Caco-2 (cell line): ENCODE measurements around the gene ATPAF1. TPM values are rescaled to one million over a fixed set of nuclear protein-coding genes. Genes with fewer than 3 reads are reported as not detected.
A peak's percentile ranks its signal among the peaks of the same experiment; 100 is the strongest.

Source experiments
- BruUV-seq: library from RNA; stranded (reverse); fragments of 400-500 nt; replicated peaks from 2 replicates; lab custom pipeline; 2021; lab: Mats Ljungman, UMichigan
- CTCF ChIA-PET: fragments of 300-600 bp; sonication (Branson Sonifier 250); formaldehyde crosslinking; loops from one replicate; lab custom pipeline; 2022; ENCODE audit warnings: antibody characterized with exemption; lab: Charles Lee
- POLR2A ChIA-PET: fragments of 300-600 bp; sonication (Branson Sonifier 250); formaldehyde crosslinking; loops from one replicate; lab custom pipeline; 2022; ENCODE audit warnings: antibody characterized with exemption; lab: Charles Lee
- DNase-seq, 2 experiments: peaks; one replicate each; pipeline versions ENCODE4 v3.0.0 to v3.0.0-alpha.2; 2020 to 2022
- H3K27me3 ChIP-seq: replicated peaks from 2 replicates; pipeline ENCODE4 v1.6.0; 2011; ENCODE audit warnings: low read length; ENCODE audit not compliant: control insufficient read depth, insufficient read depth
- H3K36me3 ChIP-seq: 2 replicates; pipeline ENCODE4 v1.5.1; 2011; ENCODE audit warnings: low read length; ENCODE audit not compliant: control insufficient read depth, insufficient read depth
- H3K4me1 ChIP-seq: fragments of 250-450 bp; sonication (Bioruptor Pico); 2 replicates; pipeline ENCODE4 v1.5.1; 2020; ENCODE audit warnings: mild to moderate bottlenecking
- H3K4me3 ChIP-seq: 2 replicates; pipeline ENCODE4 v1.5.1; 2011; ENCODE audit warnings: low read depth, mild to moderate bottlenecking, control low read depth, low read length
- H3K9me3 ChIP-seq: fragments of 250-450 bp; sonication (Bioruptor Pico); 2 replicates; pipeline ENCODE4 v1.5.1; 2020; ENCODE audit warnings: mild to moderate bottlenecking, moderate library complexity
- H3K27ac Mint-ChIP-seq: one replicate; pipeline ENCODE4 v1.8.0; 2022; ENCODE audit warnings: mixed read lengths; ENCODE audit not compliant: unreplicated experiment
- H3K27me3 Mint-ChIP-seq: one replicate; pipeline ENCODE4 v1.8.0; 2022; ENCODE audit warnings: mixed read lengths; ENCODE audit not compliant: insufficient read depth, unreplicated experiment
- H3K36me3 Mint-ChIP-seq: one replicate; pipeline ENCODE4 v1.8.0; 2022; ENCODE audit warnings: mild to moderate bottlenecking, mixed read lengths; ENCODE audit not compliant: insufficient read depth, unreplicated experiment
- H3K4me1 Mint-ChIP-seq: one replicate; pipeline ENCODE4 v1.8.0; 2022; ENCODE audit warnings: low read depth, mixed read lengths; ENCODE audit not compliant: unreplicated experiment
- H3K4me3 Mint-ChIP-seq: one replicate; pipeline ENCODE4 v1.8.0; 2022; ENCODE audit warnings: mild to moderate bottlenecking, moderate library complexity, mixed read lengths; ENCODE audit not compliant: unreplicated experiment
- H3K9me3 Mint-ChIP-seq: one replicate; pipeline ENCODE4 v1.8.0; 2022; ENCODE audit warnings: mixed read lengths; ENCODE audit not compliant: unreplicated experiment
- intact Hi-C: fragments of 100-400 bp; cut with micrococcal nuclease; formaldehyde crosslinking; loops from one replicate; pipeline ENCODE4 v1.10.0; 2022; ENCODE audit not compliant: unreplicated experiment
- total RNA-seq: library from RNA; stranded (reverse); gene quantifications from 2 replicates; pipeline ENCODE4 v1.2.3, GENCODE V29; 2022
- TF ChIP-seq, protein P1 (sequence below), 2 experiments: fragments of 200-600 bp in 1 of 2; IDR thresholded peaks; 1 replicate in 1 of 2; 2 replicates in 1 of 2; pipeline versions ENCODE4 v1.5.1 to v1.8.0; 2011 to 2022; ENCODE audit warnings: antibody characterized with exemption in 1 of 2, control low read depth in 1 of 2, inconsistent platforms in 1 of 2, low read depth in 1 of 2, low read length in 1 of 2, mild to moderate bottlenecking in 1 of 2, moderate library complexity in 1 of 2; ENCODE audit not compliant: insufficient read depth in 1 of 2, severe bottlenecking in 1 of 2, unreplicated experiment in 1 of 2

ATPAF1 gene
- total RNA-seq, 1 experiment from 2014 or later = 31.7 TPM

DNA sequence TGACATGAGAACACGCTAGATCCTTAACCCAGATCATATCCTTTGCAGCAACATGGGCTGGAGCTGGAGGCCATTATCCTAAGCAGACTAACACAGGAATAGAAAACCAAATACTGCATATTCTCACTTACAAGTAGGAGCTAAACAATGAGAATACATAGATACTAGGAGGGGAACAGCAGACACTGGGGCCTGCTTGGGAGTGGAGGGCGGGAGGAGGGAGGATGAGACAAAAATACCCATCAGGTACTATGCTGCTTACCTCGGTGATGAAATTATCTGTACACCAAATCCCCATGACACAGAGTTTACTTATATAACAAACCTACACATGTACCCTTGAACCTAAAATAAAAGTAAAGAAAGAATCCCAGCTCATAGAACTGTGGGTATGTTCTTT lies 50.3 kb downstream of the ATPAF1 start:
- Mint-ChIP-seq H3K9me3 (no peaks in the 10 kb centered on the region), H3K27me3 (no peaks in the 10 kb centered on the region), H3K4me1 (peaks cover 13% of the 10 kb centered on the region), H3K4me3 (peak overlapping the region; percentile 87), H3K36me3 (peaks cover 6% of the 10 kb centered on the region), H3K27ac (no peak overlapping the region)
- POLR2A ChIA-PET = no interaction called here
- Histone ChIP-seq H3K4me1 (no peaks in the 10 kb centered on the region; the same call in 1 of the 2 replicates), H3K4me3 (no peak overlapping the region), H3K27me3 (no peaks in the 10 kb centered on the region), H3K36me3 (no peaks in the 10 kb centered on the region), H3K9me3 (no peaks in the 10 kb centered on the region)
- intact Hi-C loops = no loop called here
- no peak for DNase-seq
- CTCF ChIA-PET = no interaction called here
- TF ChIP-seq, protein P1, sequence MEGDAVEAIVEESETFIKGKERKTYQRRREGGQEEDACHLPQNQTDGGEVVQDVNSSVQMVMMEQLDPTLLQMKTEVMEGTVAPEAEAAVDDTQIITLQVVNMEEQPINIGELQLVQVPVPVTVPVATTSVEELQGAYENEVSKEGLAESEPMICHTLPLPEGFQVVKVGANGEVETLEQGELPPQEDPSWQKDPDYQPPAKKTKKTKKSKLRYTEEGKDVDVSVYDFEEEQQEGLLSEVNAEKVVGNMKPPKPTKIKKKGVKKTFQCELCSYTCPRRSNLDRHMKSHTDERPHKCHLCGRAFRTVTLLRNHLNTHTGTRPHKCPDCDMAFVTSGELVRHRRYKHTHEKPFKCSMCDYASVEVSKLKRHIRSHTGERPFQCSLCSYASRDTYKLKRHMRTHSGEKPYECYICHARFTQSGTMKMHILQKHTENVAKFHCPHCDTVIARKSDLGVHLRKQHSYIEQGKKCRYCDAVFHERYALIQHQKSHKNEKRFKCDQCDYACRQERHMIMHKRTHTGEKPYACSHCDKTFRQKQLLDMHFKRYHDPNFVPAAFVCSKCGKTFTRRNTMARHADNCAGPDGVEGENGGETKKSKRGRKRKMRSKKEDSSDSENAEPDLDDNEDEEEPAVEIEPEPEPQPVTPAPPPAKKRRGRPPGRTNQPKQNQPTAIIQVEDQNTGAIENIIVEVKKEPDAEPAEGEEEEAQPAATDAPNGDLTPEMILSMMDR (IDR thresholded peaks at IDR 0.05; ENCODE audit: insufficient read depth in 1 of 2, low read depth in 1 of 2, low read length in 1 of 2, severe bottlenecking in 1 of 2, unreplicated experiment in 1 of 2) = no peak
- BruUV-seq = no TSS peak

DNA sequence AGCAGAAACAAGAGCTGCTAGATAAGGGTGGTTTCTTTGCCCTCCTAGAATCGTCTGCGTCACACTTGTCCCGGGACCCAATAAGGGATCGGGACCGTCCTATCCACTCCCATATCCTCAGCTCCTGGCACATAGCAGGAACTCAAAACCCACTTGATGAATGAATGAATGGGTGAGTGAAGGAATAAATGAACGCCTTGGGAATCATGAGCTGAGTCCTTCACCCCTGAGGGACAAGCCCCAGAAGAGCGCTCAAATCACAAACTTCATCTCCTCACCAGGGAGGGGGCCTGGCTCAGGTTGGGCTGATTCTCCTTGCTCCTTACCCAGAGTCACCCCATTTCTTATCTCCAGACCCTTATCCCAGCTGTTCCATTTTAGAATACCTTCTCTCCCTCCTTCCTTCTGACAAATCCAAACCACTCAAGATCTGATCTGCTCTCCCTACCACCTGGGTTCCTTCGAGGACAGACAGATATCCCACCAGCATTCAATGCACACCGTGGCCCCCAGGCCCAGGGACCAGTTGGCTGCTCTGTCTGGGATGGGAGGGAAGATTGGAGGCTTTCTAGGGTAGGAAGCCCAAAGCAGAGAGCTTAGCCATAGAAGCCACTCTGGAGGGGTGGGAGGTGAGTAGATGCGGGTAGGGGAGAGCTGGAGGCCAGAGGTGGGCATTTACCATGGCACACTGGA lies 50.9 kb downstream of the ATPAF1 start:
- no peaks in the 10 kb centered on the region for H3K27me3 ChIP-seq
- H3K4me3 ChIP-seq = peak overlapping the region; percentile 84
- DNase-seq = no peak
- Mint-ChIP-seq H3K27ac (peak overlapping the region; percentile 81), H3K4me3 (peak overlapping the region; percentile 87), H3K36me3 (peaks cover 6% of the 10 kb centered on the region), H3K9me3 (no peaks in the 10 kb centered on the region), H3K27me3 (no peaks in the 10 kb centered on the region), H3K4me1 (peaks cover 13% of the 10 kb centered on the region)
- no peaks in the 10 kb centered on the region; the same call in 1 of the 2 replicates for H3K4me1 ChIP-seq
- H3K36me3 ChIP-seq = no peaks in the 10 kb centered on the region
- POLR2A ChIA-PET = interaction anchor here (2.3 kb wide), 1 partner anchor 13 kb away, joined by 18 read pairs; the partner anchor contains the start of gene MKNK1
- TF ChIP-seq, protein P1 (IDR thresholded peaks at IDR 0.05; ENCODE audit: insufficient read depth in 1 of 2, low read depth in 1 of 2, low read length in 1 of 2, severe bottlenecking in 1 of 2, unreplicated experiment in 1 of 2) = no peak
- BruUV-seq = no TSS peak
- H3K9me3 ChIP-seq = no peaks in the 10 kb centered on the region
- CTCF ChIA-PET = interaction anchor here (1.1 to 1.4 kb wide), 2 partner anchors 13 to 108 kb away, joined by 5 to 8 read pairs; partner anchors contain the start of gene MKNK1
- intact Hi-C loops = no loop called here

DNA sequence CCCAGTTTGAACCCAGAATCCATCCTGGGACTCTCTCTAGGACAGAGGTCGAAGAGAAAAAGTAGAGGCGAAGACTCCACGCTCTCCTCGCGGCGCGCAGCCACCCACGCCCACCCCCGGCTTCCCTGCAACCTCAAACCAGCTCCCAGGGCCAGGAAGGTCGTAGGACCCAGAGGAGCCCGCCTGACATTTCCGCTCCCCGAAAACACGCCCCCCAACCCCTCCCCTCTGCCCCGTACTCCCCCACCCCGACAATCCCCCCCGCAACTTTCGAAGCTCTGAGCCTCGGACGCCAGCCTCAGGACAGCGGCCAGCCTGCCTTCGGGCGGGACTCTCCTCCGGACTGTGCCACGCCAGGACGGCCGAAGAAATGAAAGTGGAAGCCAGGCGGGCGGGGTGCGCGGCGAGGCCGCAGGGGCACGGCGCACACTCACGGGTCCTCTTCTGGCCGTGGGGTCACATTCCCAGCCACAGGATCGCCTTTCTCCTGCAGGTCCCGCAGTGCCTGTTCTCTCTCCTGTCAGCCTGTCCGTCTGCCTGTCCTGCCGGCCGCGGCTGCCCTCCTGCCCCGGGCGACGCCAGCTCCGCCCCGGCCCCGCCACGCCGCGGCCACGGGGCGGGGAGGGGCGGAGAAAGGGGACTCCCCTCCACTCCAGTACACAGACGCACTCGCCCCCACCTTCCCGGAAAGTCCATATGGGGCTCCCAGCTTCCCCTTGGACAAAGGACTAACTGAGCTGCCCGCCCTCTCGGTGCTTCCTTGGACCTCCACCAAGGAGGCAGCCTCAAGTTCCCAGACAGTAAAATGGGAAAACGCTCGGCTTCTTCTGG lies 51.7 kb downstream of the ATPAF1 start, which contains the start of gene MOB3C:
Gene MOB3C (minus strand): TSS at position 535 of the 831 bp plus-strand sequence. CDS start 3,490 bp downstream, outside the sequence.
- POLR2A ChIA-PET = interaction anchor here (2.3 kb wide), 1 partner anchor 13 kb away, joined by 18 read pairs; the partner anchor contains the start of gene MKNK1
- Mint-ChIP-seq H3K27me3 (no peaks in the 10 kb centered on the region), H3K9me3 (no peaks in the 10 kb centered on the region), H3K4me3 (peak within 1 kb of the TSS; percentile 87), H3K36me3 (peaks cover 6% of the 10 kb centered on the region), H3K4me1 (peaks cover 13% of the 10 kb centered on the region), H3K27ac (peak within 1 kb of the TSS; percentile 81)
- TF ChIP-seq, protein P1 (IDR thresholded peaks at IDR 0.05; ENCODE audit: insufficient read depth in 1 of 2, low read depth in 1 of 2, low read length in 1 of 2, severe bottlenecking in 1 of 2, unreplicated experiment in 1 of 2) = no peak
- Histone ChIP-seq H3K4me1 (no peaks in the 10 kb centered on the region; the same call in 1 of the 2 replicates), H3K36me3 (no peaks in the 10 kb centered on the region), H3K4me3 (peak within 1 kb of the TSS; percentile 84), H3K9me3 (no peaks in the 10 kb centered on the region), H3K27me3 (no peaks in the 10 kb centered on the region)
- peak; percentile 50 to 60 for DNase-seq
- CTCF ChIA-PET = interaction anchor here (0.6 to 1.4 kb wide), 4 partner anchors 12 to 179 kb away, joined by 4 to 8 read pairs (median 5); partner anchors contain the start of gene MKNK1
- intact Hi-C loops = no loop called here
- BruUV-seq = no TSS peak
